HG03139 (cell line): ENCODE measurements around the gene PDZD2.
"Not testable (repeated sequence)": the region's sequence is repeated elsewhere in the genome, so short reads cannot be mapped to it uniquely, and the experiment has no call there.

ENCODE experiments used
- ATAC-seq: cut with Tn5 transposase; IDR thresholded peaks from one replicate; pipeline ENCODE4 v1.9.1; 2021; ENCODE audit not compliant: unreplicated experiment

The PDZD2 gene

DNA sequence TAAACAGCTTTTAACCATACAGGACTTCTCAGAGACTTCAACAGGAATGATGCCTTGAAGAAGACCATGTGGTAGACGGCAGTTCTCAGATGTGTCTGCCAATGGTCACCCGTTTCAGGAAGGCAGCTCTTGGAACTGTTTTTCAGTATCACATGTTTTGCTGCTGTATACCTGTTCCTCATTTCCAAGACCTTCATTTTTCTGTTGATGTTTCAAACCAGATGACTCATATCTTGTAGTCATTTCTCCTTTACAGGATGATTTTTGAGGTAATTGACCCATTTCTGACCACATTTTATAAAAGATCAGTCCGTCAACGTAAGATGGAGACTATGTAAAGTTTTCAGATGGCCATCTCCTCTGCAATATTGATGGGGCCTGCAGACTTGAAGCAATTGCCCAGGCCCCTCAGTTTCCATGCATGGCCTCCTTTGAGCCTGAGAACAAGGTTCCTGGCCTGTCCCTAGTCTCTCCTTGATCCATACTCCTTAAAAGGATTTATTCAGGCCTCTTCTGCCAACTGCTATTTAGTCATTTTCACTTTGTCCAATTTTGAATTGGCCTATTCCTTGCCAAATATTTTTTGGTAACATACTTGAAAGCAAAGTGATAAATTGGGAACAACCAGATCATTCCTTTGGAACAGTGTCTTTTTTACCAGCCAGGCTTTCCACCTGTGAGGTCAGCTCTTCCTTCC is 128.6 kb downstream of the PDZD2 start:
- no peak for ATAC-seq

- ATAC-seq: no peak
Measured at GRCh38 chr5:31768046-31768445, 129.1 kb downstream of the PDZD2 start.

- no peak for ATAC-seq
Measured at GRCh38 chr5:31768784-31769183, 129.9 kb downstream of the PDZD2 start.

DNA sequence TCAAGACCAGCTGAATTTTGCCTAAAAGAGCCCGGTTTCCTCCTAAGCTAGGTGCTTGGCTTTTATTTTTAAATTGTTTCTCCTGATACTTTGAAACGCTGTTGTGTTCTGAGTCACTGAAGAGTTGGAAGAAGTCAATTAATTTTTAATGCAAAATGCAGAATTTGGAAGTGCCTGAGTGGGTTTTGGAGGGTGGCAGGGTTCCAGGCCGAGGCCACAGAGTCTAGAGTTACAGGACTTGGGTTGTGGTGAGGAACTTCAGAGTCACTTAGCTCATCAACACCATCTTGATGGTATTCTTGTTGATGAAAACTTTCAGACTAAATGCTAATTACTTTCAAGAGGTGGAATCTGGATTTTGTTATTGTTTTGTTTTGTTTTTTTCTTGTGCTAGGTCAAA is 130.6 kb downstream of the PDZD2 start:
- ATAC-seq: no peak

DNA sequence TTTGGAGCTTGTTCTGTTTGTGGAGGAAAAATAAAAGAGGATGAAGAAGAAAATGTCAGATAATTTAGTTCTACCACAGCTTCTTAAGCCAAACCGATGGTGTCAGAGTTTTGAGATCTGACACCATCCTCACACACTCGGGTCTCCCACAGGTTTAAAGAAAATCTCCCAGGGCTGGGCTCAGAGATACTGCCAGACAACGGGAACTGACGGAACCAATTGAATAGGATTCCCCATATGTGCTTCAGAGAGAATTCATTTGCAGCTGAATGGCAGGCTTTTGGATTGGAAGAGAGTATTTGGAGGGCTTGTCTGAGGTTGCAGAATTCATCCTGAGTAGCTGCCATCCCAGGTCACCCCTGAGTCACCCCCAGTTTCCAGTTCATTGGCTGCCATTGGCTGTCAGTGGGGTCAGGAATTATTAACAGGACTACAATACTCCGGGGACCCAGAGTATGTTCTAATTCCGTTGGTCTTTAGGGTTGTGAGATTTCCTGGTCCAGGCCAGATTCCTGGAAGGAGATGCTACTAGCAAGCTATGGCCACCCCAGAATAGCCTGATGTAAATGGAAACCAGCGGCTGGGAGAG is 131.3 kb downstream of the PDZD2 start:
- ATAC-seq: no peak

DNA sequence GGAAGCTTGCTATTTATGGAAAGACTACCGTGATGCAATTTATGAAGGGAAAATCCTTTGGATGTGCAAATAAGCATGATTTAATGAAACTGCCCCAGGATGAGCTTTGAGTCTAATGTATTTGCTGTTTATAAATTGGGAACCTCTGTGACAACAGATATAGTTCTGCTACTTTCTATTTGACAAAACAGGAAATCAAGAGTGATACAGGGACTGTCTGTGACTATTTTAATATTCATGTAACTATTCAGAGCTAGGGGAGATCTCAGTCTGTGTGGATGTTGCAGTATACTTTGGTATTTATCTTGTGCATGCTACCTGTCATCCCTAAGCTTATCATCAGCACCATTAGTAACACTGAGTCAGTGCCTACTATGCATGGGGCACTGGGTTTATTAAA is 132.1 kb downstream of the PDZD2 start:
- peak; percentile 82 for ATAC-seq

- ATAC-seq: peak; percentile 9
Measured at GRCh38 chr5:31771500-31771899, 132.6 kb downstream of the PDZD2 start.

DNA sequence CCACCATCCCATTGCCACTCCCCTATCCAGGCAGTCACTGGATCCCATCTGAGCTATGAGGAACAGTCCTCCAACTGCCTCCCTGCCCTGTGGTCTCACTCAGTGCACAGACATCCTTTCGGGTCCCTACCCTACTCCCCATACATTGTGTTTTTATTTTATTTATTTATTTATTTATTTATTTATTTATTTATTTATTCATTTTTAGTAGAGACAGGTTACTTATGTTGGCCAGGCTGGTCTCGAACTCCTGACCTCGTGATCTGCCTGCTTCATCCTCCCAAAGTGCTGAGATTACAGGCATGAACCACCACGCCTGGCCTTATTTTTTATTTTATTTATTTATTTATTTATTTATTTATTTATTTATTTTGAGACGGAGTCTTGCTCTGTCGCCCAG is 137.4 kb downstream of the PDZD2 start:
- ATAC-seq: not testable (repeated sequence)

DNA sequence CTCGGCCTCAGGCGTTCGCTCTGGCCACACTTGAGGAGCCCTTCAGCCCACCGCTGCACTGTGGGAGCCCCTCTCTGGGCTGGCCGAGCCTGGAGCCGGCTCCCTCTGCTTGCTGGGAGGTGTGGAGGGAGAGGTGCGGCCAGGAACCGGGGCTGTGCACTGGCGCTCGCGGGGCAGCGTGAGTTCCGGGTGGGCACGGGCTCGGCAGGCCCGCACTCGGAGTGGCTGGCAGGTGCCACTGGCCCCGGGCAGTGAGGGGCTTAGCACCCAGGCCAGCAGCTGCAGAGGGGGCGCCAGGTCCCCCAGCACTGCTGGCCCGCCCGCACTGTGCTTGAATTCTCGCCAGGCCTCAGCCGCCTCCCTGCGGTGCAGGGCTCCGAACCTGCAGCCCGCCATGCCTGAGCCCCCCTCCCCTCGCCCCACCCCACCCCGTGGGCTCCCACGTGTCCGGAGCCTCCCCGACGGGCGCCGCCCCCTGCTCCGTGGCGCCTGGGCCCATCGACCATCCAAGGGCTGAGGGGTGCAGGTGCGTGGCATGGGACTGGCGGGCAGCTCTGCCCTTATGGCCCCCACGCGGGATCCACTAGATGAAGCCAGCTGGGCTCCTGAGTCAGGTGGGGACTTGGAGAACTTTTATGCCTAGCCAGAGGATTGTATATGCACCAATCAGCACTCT is 138.2 kb downstream of the PDZD2 start:
- no peak for ATAC-seq

GRCh38 chr5:31781772-31782171 is 142.8 kb downstream of the PDZD2 start:
- ATAC-seq: no peak

GRCh38 chr5:31783086-31783645 is 144.2 kb downstream of the PDZD2 start:
- ATAC-seq: no peak

GRCh38 chr5:31783731-31784130 is 144.8 kb downstream of the PDZD2 start:
- ATAC-seq: no peak

DNA sequence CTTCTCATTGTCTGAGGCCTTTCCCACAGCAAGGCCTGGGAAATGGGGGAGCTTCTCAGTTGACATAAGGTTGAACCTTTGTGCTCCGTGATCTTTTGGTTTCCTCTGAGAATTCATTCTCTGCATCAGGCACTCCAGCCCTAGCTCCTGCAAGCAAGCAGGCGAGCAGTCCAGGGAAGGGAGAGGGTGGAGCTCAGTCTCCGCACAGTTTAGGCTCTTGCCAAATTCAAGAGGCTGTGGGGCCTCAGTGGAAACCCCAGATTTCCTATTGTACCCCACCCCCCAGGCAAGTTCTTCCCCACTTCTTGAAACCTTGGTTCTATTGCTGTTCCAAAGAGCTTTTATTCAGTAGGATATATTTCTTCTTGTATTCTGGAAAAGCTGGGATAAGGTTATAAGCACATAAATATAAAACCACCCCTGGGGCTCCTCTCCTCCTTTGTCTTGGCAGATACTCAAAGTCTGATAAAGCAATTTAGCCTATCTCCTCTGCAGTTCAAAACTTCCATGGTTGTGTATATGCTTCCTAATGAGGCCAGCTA is 147.2 kb downstream of the PDZD2 start:
- no peak for ATAC-seq

DNA sequence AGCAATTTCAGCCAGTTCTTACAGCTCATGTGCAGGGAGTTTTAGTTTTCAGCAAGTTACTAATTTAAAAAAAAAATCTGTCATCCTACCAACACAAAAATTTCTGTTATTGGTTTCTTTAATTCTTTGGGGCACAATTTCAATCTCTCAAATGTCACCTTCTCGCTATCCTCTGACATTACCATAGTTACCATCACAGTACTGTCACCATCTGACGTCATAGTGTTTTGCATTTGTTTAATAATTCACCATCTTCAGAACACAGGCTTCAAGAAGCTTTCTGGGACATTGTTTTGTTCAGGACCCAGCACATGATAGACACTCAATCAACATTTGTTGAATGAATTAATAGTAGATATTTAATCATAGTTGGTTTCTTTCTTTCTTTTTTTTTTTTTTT is 155.1 kb downstream of the PDZD2 start:
- no peak for ATAC-seq

- no peak for ATAC-seq
Measured at GRCh38 chr5:31798168-31798567, 159.2 kb downstream of the PDZD2 start.

GRCh38 chr5:31800351-31800750 is 161.4 kb downstream of the PDZD2 start:
- ATAC-seq: no peak

DNA sequence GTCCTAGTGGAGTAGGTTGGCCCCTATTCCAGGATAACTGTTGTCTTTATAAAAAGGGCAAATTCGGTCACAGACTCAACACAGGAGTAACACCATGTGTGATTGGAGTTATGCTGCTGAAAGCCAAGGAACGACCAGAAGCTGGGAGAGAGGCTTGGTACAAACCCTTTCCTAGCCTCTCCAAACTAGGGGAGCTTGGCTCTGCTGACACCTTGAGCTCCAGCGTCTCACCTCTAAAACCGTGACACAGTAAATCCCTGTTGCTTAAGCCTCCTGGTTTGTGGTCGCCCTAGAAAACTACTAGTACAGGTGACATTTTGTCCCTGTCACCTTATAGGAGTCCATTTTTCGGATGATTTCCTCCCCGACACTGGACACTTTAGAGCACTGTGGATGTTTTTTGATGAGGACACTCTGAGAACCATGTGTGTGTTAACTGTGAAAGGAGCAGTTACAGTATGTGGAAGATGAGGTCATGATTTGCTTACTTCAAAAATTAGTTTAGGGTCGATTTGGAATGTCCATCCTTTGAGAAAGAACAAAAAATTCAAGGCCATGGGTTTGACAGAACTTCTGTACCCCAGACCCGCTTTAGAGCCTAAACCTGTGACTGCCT is 167.0 kb downstream of the PDZD2 start:
- no peak for ATAC-seq

DNA sequence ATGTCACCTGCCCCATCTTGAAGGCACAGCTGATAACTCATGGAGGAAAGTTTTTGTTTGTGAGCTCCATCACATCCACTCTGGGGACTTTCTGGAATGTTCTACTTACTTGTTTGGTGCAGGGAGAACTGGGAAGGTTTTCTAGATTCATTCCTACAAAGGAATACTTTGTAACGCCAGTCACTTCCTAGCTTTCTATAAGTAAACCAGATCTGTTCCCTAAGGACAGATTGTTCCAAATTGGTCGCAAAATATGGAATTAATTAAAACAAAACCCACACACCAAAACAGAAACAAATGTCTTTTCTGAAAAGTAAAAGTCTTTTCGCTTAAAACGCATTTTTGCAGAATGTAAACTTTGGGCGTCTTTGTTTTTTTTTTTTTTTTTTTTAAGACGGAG is 167.6 kb downstream of the PDZD2 start:
- no peak for ATAC-seq

- ATAC-seq: no peak
Measured at GRCh38 chr5:31807789-31808540, 169.0 kb downstream of the PDZD2 start.

DNA sequence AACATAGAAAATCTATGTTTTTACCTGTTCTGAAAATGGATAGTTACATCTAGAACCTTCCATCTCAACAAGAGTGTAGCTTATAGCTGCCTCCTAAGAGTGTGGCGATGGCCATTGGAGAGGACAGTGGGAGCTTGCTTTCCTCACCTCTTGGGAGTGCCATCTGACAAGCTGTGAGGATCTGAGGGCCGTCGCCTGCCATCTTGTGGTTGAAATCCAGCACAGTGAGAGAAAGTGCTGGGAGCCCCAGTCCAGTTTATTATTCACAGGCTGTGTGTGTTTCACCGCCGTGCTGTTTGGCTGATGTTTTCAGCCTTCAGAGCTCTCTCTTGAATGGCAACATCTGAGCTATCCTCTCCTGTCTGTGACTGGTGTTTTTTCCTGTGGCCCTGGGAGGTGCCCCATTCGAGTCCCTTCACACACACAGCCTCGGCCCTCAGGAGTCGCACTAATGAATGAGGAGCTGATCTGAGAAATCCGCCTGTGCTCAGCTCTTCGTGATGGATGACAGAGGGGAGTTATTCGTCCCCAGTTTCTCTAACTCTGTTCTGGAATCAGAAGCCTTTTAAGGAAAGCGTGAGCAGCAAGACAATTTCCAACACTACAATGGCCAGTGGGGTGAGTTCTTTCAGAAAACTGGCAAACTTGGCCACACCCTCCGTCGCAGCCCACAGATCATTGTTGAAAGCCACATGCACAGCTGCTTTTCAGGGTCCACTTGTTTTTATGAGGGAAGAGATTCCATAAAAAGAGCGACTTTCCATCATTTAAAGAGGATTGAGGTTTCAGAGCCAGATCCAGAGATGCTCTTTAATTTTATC is 170.3 kb downstream of the PDZD2 start:
- no peak for ATAC-seq
